Islet precursor cell (in vitro differentiated cells): ENCODE data around the gene ADK.
"Not testable (repeated sequence)": the region's sequence is repeated elsewhere in the genome, so short reads cannot be mapped to it uniquely, and the experiment has no call there.

Experiments
- DNase-seq: peaks from one replicate; pipeline ENCODE4 v3.0.0-alpha.2; 2018

Gene ADK

GRCh38 chr10:74433595-74433956 lies 282.6 kb downstream of the ADK start:
- DNase-seq = no peak

GRCh38 chr10:74433993-74434392 lies 283.0 kb downstream of the ADK start:
- DNase-seq = no peak

GRCh38 chr10:74434547-74434946 lies 283.5 kb downstream of the ADK start:
- DNase-seq = no peak

GRCh38 chr10:74436523-74437170 lies 285.6 kb downstream of the ADK start:
- DNase-seq = no peak

GRCh38 chr10:74437822-74438221 lies 286.8 kb downstream of the ADK start:
- no peak for DNase-seq

- no peak for DNase-seq
These were observed 288.2 kb downstream of the ADK start for GRCh38 chr10:74439213-74439612.

- no peak for DNase-seq
These were observed 294.5 kb downstream of the ADK start for GRCh38 chr10:74445493-74445892.

- no peak for DNase-seq
These were observed 299.6 kb downstream of the ADK start for GRCh38 chr10:74450602-74451001.

GRCh38 chr10:74451127-74451829 lies 300.3 kb downstream of the ADK start:
- no peak for DNase-seq

GRCh38 chr10:74453169-74453568 lies 302.1 kb downstream of the ADK start:
- no peak for DNase-seq

- DNase-seq = not testable (repeated sequence)
These were observed 306.5 kb downstream of the ADK start for GRCh38 chr10:74457478-74457877.

GRCh38 chr10:74460812-74461211 lies 309.8 kb downstream of the ADK start:
- no peak for DNase-seq

GRCh38 chr10:74474022-74474713 lies 323.1 kb downstream of the ADK start:
- DNase-seq = no peak

GRCh38 chr10:74476162-74476706 lies 325.2 kb downstream of the ADK start:
- DNase-seq = not testable (repeated sequence)

- no peak for DNase-seq
These were observed 329.8 kb downstream of the ADK start for GRCh38 chr10:74480778-74481177.

GRCh38 chr10:74483356-74483755 lies 332.3 kb downstream of the ADK start:
- no peak for DNase-seq

- no peak for DNase-seq
These were observed 334.3 kb downstream of the ADK start for GRCh38 chr10:74485283-74485682.

- no peak for DNase-seq
These were observed 335.6 kb downstream of the ADK start for GRCh38 chr10:74486659-74487058.

- no peak for DNase-seq
These were observed 337.9 kb downstream of the ADK start for GRCh38 chr10:74488907-74489306.

- no peak for DNase-seq
These were observed 339.5 kb downstream of the ADK start for GRCh38 chr10:74490551-74490950.

GRCh38 chr10:74491014-74491413 lies 340.0 kb downstream of the ADK start:
- DNase-seq = no peak

- not testable (repeated sequence) for DNase-seq
These were observed 345.3 kb downstream of the ADK start for GRCh38 chr10:74496276-74496675.

- not testable (repeated sequence) for DNase-seq
These were observed 347.6 kb downstream of the ADK start for GRCh38 chr10:74498664-74499063.
